Type B pancreatic cell (in vitro differentiated cells): Measurements from ENCODE around the gene PIGW. TPM values are rescaled to one million over a fixed set of nuclear protein-coding genes. Genes with fewer than 3 reads are reported as not detected.
A peak's percentile ranks its signal among the peaks of the same experiment; 100 is the strongest.

Experiments used
- DNase-seq: peaks from one replicate; pipeline ENCODE4 v3.0.0; 2021; ENCODE audit warnings: mixed read lengths; ENCODE audit not compliant: unreplicated experiment; ENCODE audit errors: extremely low spot score
- H3K27ac Mint-ChIP-seq: 2 replicates; pipeline ENCODE4 v1.8.0; 2021; ENCODE audit warnings: mild to moderate bottlenecking, mixed read lengths
- H3K27me3 Mint-ChIP-seq: 2 replicates; pipeline ENCODE4 v1.8.0; 2021; ENCODE audit warnings: mixed read lengths
- H3K36me3 Mint-ChIP-seq: 2 replicates; pipeline ENCODE4 v1.8.0; 2021; ENCODE audit warnings: mixed read lengths
- H3K4me1 Mint-ChIP-seq: one replicate; pipeline ENCODE4 v1.8.0; 2021; ENCODE audit warnings: mixed read lengths; ENCODE audit not compliant: unreplicated experiment
- H3K4me3 Mint-ChIP-seq: 2 replicates; pipeline ENCODE4 v1.8.0; 2021; ENCODE audit warnings: mild to moderate bottlenecking, mixed read lengths
- H3K9me3 Mint-ChIP-seq: 2 replicates; pipeline ENCODE4 v1.8.0; 2021; ENCODE audit warnings: mixed read lengths
- total RNA-seq: library from RNA; stranded (reverse); gene quantifications from 2 replicates; pipeline ENCODE4 v1.2.1, GENCODE V29; 2021; ENCODE audit warnings: low replicate concordance
- TF ChIP-seq, protein P1 (sequence below): fragments of 200-600 bp; sonication (generic); conservative IDR thresholded peaks from 2 replicates; pipeline ENCODE4 v1.5.0; 2021; ENCODE audit warnings: antibody characterized with exemption, mild to moderate bottlenecking

Gene PIGW
- total RNA-seq, 1 donor from 2014 or later: 13.5 TPM

DNA sequence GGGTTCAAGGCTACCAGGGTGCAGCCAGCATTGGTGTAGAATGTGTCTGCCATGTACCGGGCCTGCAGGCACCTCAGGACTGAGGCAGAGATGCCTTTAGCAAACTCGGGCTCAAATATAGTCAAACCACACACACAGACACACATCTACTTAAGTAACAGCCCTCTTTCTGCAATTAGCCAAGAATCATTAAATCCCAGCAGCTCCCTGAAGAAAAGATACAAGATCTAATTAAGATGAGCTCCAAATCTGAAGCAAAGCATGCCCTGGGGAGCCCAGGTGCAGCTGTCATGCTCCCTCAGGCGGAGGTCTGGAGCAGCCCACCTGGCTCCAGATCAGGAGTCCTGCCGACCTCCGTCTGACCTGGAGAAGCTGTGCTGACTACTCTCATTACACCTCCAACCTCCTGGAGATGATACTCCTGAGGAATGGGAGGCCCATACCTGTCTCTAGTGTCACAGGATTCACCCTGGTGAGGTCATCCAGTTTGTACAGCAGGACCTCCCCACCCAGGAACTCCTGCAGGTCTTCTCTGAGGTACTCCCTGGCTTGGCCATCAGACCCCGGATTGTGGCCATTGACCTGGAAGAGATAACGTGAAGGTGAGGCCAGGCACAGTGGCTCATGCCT is 7.1 kb upstream of the PIGW start:
- no peaks in the 10 kb centered on the region for H3K9me3 Mint-ChIP-seq
- H3K4me3 Mint-ChIP-seq: no peak overlapping the region
- TF ChIP-seq, protein P1, sequence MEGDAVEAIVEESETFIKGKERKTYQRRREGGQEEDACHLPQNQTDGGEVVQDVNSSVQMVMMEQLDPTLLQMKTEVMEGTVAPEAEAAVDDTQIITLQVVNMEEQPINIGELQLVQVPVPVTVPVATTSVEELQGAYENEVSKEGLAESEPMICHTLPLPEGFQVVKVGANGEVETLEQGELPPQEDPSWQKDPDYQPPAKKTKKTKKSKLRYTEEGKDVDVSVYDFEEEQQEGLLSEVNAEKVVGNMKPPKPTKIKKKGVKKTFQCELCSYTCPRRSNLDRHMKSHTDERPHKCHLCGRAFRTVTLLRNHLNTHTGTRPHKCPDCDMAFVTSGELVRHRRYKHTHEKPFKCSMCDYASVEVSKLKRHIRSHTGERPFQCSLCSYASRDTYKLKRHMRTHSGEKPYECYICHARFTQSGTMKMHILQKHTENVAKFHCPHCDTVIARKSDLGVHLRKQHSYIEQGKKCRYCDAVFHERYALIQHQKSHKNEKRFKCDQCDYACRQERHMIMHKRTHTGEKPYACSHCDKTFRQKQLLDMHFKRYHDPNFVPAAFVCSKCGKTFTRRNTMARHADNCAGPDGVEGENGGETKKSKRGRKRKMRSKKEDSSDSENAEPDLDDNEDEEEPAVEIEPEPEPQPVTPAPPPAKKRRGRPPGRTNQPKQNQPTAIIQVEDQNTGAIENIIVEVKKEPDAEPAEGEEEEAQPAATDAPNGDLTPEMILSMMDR: no peak
- DNase-seq: no peak
- H3K4me1 Mint-ChIP-seq: no peaks in the 10 kb centered on the region
- H3K36me3 Mint-ChIP-seq: peaks cover 23% of the 10 kb centered on the region
- no peaks in the 10 kb centered on the region for H3K27me3 Mint-ChIP-seq
- H3K27ac Mint-ChIP-seq: no peak overlapping the region

DNA sequence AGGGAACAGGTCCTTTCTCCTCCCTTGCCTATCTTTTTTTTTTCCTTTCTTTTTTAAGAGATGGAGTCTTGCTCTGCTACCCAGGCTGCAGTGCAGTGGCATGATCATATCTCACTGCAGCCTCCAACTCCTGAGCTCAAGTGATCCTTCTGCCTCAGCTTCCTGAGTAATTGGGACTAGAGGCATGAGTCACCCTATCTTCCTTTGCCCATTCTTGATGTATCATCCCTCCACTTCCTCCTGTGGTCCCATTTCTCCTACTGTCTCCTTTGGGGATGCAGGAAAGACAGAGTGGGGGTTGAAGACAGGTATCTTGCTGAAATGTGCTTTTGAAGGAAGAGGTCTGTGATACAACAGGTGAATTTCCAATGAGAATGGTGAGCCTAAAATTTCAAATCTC is 5.7 kb upstream of the PIGW start:
- H3K27ac Mint-ChIP-seq: no peak overlapping the region
- DNase-seq: no peak
- no peaks in the 10 kb centered on the region for H3K27me3 Mint-ChIP-seq
- H3K4me3 Mint-ChIP-seq: no peak overlapping the region
- H3K36me3 Mint-ChIP-seq: peaks cover 23% of the 10 kb centered on the region
- no peaks in the 10 kb centered on the region for H3K9me3 Mint-ChIP-seq
- H3K4me1 Mint-ChIP-seq: peaks cover 4% of the 10 kb centered on the region
- TF ChIP-seq, protein P1: no peak

DNA sequence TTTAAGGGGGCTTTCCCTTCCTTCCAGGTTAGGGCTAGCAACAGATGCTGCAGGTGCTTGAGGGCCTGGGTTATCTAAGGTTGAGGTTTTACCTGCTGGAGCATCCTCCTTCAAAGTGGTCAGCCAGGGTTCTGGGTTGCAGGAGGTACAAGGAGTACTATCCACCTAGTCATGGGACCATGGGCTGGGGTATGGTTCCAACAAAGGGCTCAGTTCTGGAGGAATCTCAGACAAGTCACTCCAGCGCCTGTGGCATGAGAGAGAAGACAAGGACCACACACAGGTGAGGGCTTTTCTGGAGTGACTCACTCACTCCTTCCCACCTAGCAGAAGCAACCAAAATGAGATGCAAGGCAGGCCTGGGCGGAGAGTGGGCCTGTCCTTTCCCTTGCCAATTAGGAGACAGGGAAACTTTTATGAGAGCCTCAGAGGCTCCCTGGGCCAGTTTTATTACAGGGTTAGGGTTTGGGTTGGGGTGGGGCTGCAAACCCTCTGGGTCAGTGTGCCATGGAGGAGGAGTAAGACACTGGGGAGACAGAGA is 2.3 kb upstream of the PIGW start:
- Mint-ChIP-seq H3K27ac (peak overlapping the region; percentile 76), H3K36me3 (peaks cover 10% of the 10 kb centered on the region), H3K4me1 (peaks cover 4% of the 10 kb centered on the region), H3K9me3 (no peaks in the 10 kb centered on the region), H3K27me3 (no peaks in the 10 kb centered on the region), H3K4me3 (peak overlapping the region; percentile 52)
- no peak for DNase-seq
- TF ChIP-seq, protein P1: no peak

DNA sequence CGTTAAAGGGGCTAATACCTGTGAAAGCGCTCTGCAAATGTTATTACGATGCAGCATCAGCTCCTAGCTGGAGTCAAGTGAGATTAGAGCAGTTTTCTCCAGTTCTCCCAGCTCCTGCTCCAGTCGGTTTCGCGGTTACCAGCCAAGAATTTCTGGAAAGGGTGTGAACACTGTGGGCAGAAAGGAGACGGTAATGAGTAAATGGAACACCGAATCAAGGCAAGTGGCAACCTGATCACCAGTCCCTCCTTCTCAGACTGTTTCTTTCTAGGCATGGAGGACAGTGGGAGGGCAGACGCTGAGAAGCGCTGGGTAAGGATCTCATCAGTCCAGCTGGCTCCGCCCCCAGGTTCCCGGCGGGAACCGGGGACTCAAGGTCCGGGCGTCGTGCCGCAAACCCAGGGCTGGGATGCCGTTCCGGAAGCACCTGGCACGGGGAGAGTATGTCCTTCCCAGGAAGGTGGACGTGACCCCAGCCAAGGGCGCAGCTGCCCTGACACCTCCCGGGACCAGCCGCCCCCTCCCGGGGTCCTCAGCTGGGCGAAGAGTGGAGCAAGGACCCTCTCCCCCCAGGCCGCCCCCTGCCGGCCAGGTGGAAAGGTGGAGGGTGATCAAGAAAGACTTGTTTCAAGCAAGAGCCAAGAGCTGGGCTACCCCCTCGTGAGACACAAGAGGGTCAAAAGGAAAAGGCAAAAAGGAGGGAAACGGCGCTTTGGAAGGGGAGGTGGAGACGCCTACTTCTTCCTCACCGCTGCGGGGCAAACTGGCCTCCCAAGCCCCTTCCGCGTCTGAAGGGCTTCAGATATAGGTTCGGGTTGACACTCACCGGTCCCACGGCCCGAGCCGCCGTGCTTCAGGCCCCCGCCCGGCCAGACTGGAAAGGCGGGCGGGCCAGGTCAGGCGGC is 600 bp upstream of the PIGW start:
- H3K27ac Mint-ChIP-seq: peak overlapping the region; percentile 99
- TF ChIP-seq, protein P1: peak; percentile 82
- no peaks in the 10 kb centered on the region for H3K9me3 Mint-ChIP-seq
- H3K4me3 Mint-ChIP-seq: peak overlapping the region; percentile 98
- DNase-seq: peak; percentile 74
- H3K4me1 Mint-ChIP-seq: peaks cover 4% of the 10 kb centered on the region
- peaks cover 10% of the 10 kb centered on the region for H3K36me3 Mint-ChIP-seq
- no peaks in the 10 kb centered on the region for H3K27me3 Mint-ChIP-seq

DNA sequence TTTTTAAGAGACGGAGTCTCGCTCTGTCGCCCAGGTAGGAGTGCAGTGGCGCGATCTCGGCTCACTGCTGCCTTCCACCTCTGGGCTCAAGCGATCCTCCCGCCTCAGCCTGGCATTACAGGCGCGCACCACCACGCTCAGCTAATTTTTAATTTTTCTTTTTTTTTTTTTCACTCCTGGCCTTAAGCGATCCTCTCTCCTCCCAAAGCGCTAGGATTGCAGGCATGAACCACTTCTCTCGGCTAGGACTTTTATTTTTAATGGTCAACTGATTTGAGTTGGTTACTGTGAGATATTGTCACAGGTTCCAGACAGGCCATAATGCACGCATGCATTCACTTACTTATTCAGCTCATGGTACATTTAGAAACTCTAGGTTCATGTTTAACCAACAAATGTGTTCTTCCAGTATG is 888 bp downstream of the PIGW start:
- Mint-ChIP-seq H3K4me1 (peaks cover 4% of the 10 kb centered on the region), H3K9me3 (no peaks in the 10 kb centered on the region)

More for the DNA sequence above, 888 bp downstream of the PIGW start:
- Mint-ChIP-seq H3K27me3 (no peaks in the 10 kb centered on the region), H3K4me3 (peak overlapping the region; percentile 98), H3K27ac (peak overlapping the region; percentile 99), H3K36me3 (peaks cover 10% of the 10 kb centered on the region)
- TF ChIP-seq, protein P1: peak; percentile 47
- DNase-seq: no peak
